Measurements from ENCODE around the gene ALKAL2. TPM values are rescaled to one million over a fixed set of nuclear protein-coding genes. Genes with fewer than 3 reads are reported as not detected.

ALKAL2 gene
- total RNA-seq, 2 experiments from 2014 or later, result not detected

DNA sequence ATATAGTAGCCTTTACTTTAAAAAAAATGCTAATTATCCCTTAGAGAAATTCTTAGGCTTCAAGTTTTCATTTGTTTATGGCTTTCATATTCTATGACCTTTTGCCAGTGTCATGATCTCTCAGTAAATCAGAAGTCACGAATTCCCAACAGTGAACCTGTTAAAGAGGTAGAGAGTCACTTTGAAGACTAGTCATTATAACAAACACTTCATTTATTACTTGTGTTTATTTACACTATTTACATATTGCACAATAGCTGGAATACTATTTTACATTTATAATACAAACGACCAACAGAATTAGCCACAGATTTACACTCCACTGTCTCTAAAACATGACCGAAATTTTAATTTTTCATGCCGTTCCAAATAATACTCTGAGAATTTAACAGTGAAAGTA lies 8.5 kb downstream of the ALKAL2 start:
- no peaks in the 10 kb centered on the region for H3K9me3 Mint-ChIP-seq
- TF ChIP-seq, protein P1, sequence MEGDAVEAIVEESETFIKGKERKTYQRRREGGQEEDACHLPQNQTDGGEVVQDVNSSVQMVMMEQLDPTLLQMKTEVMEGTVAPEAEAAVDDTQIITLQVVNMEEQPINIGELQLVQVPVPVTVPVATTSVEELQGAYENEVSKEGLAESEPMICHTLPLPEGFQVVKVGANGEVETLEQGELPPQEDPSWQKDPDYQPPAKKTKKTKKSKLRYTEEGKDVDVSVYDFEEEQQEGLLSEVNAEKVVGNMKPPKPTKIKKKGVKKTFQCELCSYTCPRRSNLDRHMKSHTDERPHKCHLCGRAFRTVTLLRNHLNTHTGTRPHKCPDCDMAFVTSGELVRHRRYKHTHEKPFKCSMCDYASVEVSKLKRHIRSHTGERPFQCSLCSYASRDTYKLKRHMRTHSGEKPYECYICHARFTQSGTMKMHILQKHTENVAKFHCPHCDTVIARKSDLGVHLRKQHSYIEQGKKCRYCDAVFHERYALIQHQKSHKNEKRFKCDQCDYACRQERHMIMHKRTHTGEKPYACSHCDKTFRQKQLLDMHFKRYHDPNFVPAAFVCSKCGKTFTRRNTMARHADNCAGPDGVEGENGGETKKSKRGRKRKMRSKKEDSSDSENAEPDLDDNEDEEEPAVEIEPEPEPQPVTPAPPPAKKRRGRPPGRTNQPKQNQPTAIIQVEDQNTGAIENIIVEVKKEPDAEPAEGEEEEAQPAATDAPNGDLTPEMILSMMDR (IDR thresholded peaks at IDR 0.05), result no peak
- intact Hi-C loops (cut with DNase I, micrococcal nuclease), result no loop called here
- Histone ChIP-seq H3K27me3 (ENCODE audit: control insufficient read depth in 1 of 2, insufficient read depth in 2 of 2, low read length in 2 of 2) (no peaks in the 10 kb centered on the region), H3K36me3 (ENCODE audit: insufficient read depth, low read length) (peaks cover 67% of the 10 kb centered on the region), H3K4me1 (ENCODE audit: insufficient read depth, low read length) (no peaks in the 10 kb centered on the region), H3K27ac (ENCODE audit: low read depth in 1 of 2, low read length in 2 of 2) (no peak overlapping the region), H3K4me3 (ENCODE audit: low read length) (no peak overlapping the region), H3K9me3 (ENCODE audit: control insufficient read depth in 1 of 2, insufficient read depth in 1 of 2, low read length in 2 of 2) (no peaks in the 10 kb centered on the region)
- DNase-seq, result no peak
- peaks cover 4% of the 10 kb centered on the region for H3K4me1 Mint-ChIP-seq (ENCODE audit: low read depth)
- peaks cover 82% of the 10 kb centered on the region for H3K36me3 Mint-ChIP-seq (ENCODE audit: low read depth)
- ChIA-PET CTCF (no interaction called here), POLR2A (no interaction called here)
- no peaks in the 10 kb centered on the region for H3K27me3 Mint-ChIP-seq
- H3K4me3 Mint-ChIP-seq, result no peak overlapping the region
- no peak for ATAC-seq (ENCODE audit: poor library complexity)
- H3K27ac Mint-ChIP-seq, result no peak overlapping the region

DNA sequence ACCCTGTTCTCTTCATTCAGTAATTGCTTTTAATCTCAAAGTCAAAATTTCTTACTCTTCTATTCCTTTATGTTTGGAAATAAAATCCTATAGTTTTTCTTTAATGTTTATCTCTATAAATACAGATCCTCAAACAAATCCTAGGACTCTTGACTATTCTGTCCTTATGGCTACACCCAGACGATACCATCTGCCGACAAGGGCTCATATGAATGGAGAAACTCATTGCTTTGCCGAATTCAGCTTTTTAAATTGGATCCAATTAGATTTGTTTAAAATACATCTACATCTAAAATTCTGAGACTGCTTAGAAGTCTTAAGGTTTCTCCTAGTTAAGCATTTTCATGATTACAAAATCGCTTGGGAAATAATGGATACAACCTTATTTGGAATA lies 9.0 kb downstream of the ALKAL2 start:
- Mint-ChIP-seq H3K9me3 (no peaks in the 10 kb centered on the region), H3K4me3 (no peak overlapping the region), H3K36me3 (ENCODE audit: low read depth) (peaks cover 86% of the 10 kb centered on the region), H3K27me3 (no peaks in the 10 kb centered on the region), H3K4me1 (ENCODE audit: low read depth) (peaks cover 6% of the 10 kb centered on the region), H3K27ac (no peak overlapping the region)
- DNase-seq (no peak), ATAC-seq (ENCODE audit: poor library complexity) (no peak)
- POLR2A ChIA-PET, result no interaction called here
- Histone ChIP-seq H3K27me3 (ENCODE audit: control insufficient read depth in 1 of 2, insufficient read depth in 2 of 2, low read length in 2 of 2) (no peaks in the 10 kb centered on the region), H3K4me3 (ENCODE audit: low read length) (no peak overlapping the region), H3K27ac (ENCODE audit: low read depth in 1 of 2, low read length in 2 of 2) (no peak overlapping the region), H3K4me1 (ENCODE audit: insufficient read depth, low read length) (no peaks in the 10 kb centered on the region), H3K36me3 (ENCODE audit: insufficient read depth, low read length) (peaks cover 71% of the 10 kb centered on the region), H3K9me3 (ENCODE audit: control insufficient read depth in 1 of 2, insufficient read depth in 1 of 2, low read length in 2 of 2) (no peaks in the 10 kb centered on the region)
- CTCF ChIA-PET, result no interaction called here
- TF ChIP-seq, protein P1 (IDR thresholded peaks at IDR 0.05), result no peak
- intact Hi-C loops (cut with DNase I, micrococcal nuclease), result no loop called here

DNA sequence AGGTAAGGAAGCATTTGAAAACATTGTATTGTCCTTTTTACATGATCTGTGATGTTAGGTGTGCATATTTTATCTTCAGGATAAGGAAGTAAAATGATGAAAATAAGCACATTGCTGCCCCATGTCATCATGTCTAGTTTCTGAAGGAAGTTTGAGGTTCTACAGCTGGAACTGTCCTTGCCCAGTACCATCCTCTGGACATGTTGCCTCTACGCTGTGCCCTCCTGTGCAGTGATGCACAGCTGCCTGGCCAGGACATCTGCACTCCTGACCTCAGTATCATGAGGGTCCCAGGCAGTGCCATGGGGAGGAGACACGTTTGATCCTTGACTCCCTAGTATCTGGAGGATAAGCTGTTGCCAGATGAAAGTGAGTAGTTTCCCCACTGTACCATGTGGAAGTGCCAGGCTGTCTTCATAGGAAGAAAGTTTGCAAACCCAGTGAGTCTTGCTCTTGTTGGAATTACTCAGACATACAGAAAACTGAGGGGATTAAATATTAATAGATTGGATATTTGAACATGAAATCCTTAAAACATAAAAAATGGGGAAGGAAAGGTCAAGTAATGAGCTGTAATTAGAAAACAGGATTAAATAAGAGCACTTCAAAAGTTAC lies 9.5 kb downstream of the ALKAL2 start:
- H3K36me3 ChIP-seq (ENCODE audit: insufficient read depth, low read length), result peaks cover 76% of the 10 kb centered on the region
- CTCF ChIA-PET, result no interaction called here
- H3K27ac ChIP-seq (ENCODE audit: low read depth in 1 of 2, low read length in 2 of 2), result no peak overlapping the region
- POLR2A ChIA-PET, result no interaction called here
- ATAC-seq (ENCODE audit: poor library complexity) (no peak), DNase-seq (no peak)
- TF ChIP-seq, protein P1 (IDR thresholded peaks at IDR 0.05), result no peak
- Mint-ChIP-seq H3K4me1 (ENCODE audit: low read depth) (peaks cover 6% of the 10 kb centered on the region), H3K36me3 (ENCODE audit: low read depth) (peaks cover 91% of the 10 kb centered on the region), H3K9me3 (no peaks in the 10 kb centered on the region), H3K27ac (no peak overlapping the region), H3K27me3 (no peaks in the 10 kb centered on the region), H3K4me3 (no peak overlapping the region)
- no peak overlapping the region for H3K4me3 ChIP-seq (ENCODE audit: low read length)
- intact Hi-C loops (cut with DNase I, micrococcal nuclease), result no loop called here
- H3K27me3 ChIP-seq (ENCODE audit: control insufficient read depth in 1 of 2, insufficient read depth in 2 of 2, low read length in 2 of 2), result no peaks in the 10 kb centered on the region
- H3K4me1 ChIP-seq (ENCODE audit: insufficient read depth, low read length), result no peaks in the 10 kb centered on the region
- no peaks in the 10 kb centered on the region for H3K9me3 ChIP-seq (ENCODE audit: control insufficient read depth in 1 of 2, insufficient read depth in 1 of 2, low read length in 2 of 2)

Data from CD4-positive, alpha-beta T cell (primary cell).